Measurements from ENCODE around the gene ZFYVE28.

ZFYVE28 gene

GRCh38 chr4:2428496-2429213 is 10.2 kb upstream of the ZFYVE28 start:
- DNase-seq (ENCODE audit: low spot score), result no peak

- DNase-seq (ENCODE audit: low spot score), result no peak
Measured at GRCh38 chr4:2427383-2428334, 9.2 kb upstream of the ZFYVE28 start.

GRCh38 chr4:2426711-2427275 is 8.3 kb upstream of the ZFYVE28 start:
- no peak for DNase-seq (ENCODE audit: low spot score)

- DNase-seq (ENCODE audit: low spot score), result no peak
Measured at GRCh38 chr4:2426069-2426397, 7.6 kb upstream of the ZFYVE28 start.

GRCh38 chr4:2425386-2426068 is 7.1 kb upstream of the ZFYVE28 start:
- no peak for DNase-seq (ENCODE audit: low spot score)

- no peak for DNase-seq (ENCODE audit: low spot score)
Measured at GRCh38 chr4:2424581-2424980, 6.1 kb upstream of the ZFYVE28 start.

GRCh38 chr4:2423695-2424094 is 5.2 kb upstream of the ZFYVE28 start:
- no peak for DNase-seq (ENCODE audit: low spot score)

GRCh38 chr4:2423066-2423465 is 4.6 kb upstream of the ZFYVE28 start:
- no peak for DNase-seq (ENCODE audit: low spot score)

GRCh38 chr4:2421928-2422327 is 3.5 kb upstream of the ZFYVE28 start:
- DNase-seq (ENCODE audit: low spot score), result no peak

- no peak for DNase-seq (ENCODE audit: low spot score)
Measured at GRCh38 chr4:2419814-2420213, 1.4 kb upstream of the ZFYVE28 start.

- peak; percentile 94 for DNase-seq (ENCODE audit: low spot score)
Measured at GRCh38 chr4:2418650-2419571, 466 bp upstream of the ZFYVE28 start, which contains the start of gene CFAP99. Gene CFAP99 (plus strand): TSS chr4:2418955.

GRCh38 chr4:2417226-2417764 is 1.1 kb downstream of the ZFYVE28 start:
- DNase-seq (ENCODE audit: low spot score), result no peak

- DNase-seq (ENCODE audit: low spot score), result no peak
Measured at GRCh38 chr4:2416564-2417225, 1.8 kb downstream of the ZFYVE28 start.

GRCh38 chr4:2415881-2416563 is 2.4 kb downstream of the ZFYVE28 start:
- no peak for DNase-seq (ENCODE audit: low spot score)

GRCh38 chr4:2415213-2415612 is 3.2 kb downstream of the ZFYVE28 start:
- no peak for DNase-seq (ENCODE audit: low spot score)

GRCh38 chr4:2413821-2414610 is 4.4 kb downstream of the ZFYVE28 start:
- no peak for DNase-seq (ENCODE audit: low spot score)

GRCh38 chr4:2412885-2413716 is 5.3 kb downstream of the ZFYVE28 start:
- DNase-seq (ENCODE audit: low spot score), result peak; percentile 56

GRCh38 chr4:2412534-2412884 is 5.9 kb downstream of the ZFYVE28 start:
- no peak for DNase-seq (ENCODE audit: low spot score)

Measured in hematopoietic multipotent progenitor cell treated with erythropoietin and hydrocortisone succinate and interleukin-3 and kit ligand, for 15 days (in vitro differentiated cells).